Measurements from ENCODE around the gene ALCAM.

ALCAM gene

GRCh38 chr3:105483476-105483875, 116.8 kb downstream of the ALCAM start:
- no peak for DNase-seq (ENCODE audit: low read depth, low spot score)

- DNase-seq (ENCODE audit: low read depth, low spot score), result no peak
These were observed 123.3 kb downstream of the ALCAM start for GRCh38 chr3:105490045-105490444.

DNA sequence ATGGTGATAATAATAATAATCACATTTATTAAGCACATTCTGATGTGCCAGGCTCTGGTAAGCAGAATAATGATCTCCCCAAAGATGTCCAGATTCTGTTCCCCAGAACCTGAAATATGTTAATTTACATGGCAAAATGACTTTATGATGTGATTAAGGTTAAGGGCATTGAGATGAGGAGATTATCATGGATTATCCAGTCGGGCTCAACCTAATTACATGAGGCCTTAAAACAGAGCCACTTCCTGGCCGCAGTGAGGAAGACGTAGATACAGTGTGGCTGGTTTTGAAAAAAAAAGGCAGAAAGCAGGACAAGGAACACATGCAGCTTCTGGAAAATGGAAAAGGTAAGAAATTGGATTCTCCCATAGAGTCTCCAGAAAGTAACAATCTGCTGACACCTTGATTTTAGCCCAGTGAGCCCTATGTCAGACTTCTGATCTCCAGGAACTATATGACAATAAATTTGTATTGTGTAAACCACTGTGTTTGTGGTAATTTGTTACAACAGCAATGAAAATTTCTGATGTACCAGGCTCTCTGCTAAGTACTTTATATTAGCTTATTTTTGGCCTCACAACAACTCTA, 126.7 kb downstream of the ALCAM start:
- no peak for DNase-seq (ENCODE audit: low read depth, low spot score)

DNA sequence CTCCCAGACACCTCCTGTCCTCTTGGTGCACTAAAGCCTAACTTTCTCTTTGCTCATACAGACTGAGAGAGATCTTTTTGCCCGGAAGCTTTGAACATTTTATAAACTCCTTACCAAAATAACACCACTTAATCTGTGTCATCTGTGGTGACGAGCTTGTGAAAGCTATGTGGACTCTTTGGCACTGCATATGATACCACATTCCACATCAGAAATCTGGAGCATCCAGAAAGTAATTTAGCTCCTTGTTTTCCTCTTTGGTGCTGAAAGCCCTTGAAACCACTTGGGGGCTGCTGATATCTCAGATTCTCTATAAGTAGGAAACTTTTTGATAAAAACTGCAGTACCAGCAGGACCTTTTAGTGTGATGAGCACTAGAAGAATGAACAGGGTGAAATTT, 128.3 kb downstream of the ALCAM start:
- no peak for DNase-seq (ENCODE audit: low read depth, low spot score)

GRCh38 chr3:105496343-105496742, 129.6 kb downstream of the ALCAM start:
- no peak for DNase-seq (ENCODE audit: low read depth, low spot score)

DNA sequence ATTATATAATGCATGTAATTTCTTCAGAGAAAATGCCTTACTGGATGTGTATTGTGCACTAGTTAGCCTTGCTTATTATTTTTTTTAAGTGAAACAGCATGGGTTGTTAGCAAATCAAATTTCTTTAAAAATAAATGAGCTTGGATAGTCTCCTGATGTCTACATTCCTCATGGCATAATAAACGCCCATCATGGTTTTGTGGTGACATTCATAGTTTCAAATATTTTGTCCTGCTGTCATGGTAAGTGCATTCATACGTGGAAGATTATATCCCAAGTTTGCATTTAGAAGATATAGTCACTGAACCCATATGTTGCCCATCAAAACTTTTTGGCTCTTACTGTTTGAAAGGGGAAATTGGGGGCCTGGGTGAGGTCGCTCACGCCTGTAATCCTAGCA, 130.7 kb downstream of the ALCAM start:
- DNase-seq (ENCODE audit: low read depth, low spot score), result no peak

- DNase-seq (ENCODE audit: low read depth, low spot score), result no peak
These were observed 133.3 kb downstream of the ALCAM start for GRCh38 chr3:105499961-105500360.

DNA sequence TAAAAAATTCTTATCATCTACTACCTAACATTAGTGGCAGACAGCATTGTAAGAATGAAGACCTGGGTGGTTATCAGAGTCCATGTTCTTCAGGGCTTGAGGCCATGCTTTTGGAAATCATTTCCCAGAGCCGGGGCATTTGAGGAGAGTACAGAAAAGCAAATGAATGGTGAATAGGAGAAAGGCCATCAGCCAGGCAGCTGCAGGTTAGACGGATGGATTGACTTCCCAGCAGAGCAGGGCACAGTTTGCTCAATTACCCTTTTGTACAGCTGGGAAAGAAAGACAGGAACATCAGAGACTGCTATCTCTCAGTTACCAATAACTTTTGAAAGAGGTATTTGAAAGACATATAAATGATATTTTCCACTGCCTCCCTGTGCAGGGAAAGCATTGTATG, 135.6 kb downstream of the ALCAM start:
- no peak for DNase-seq (ENCODE audit: low read depth, low spot score)

DNA sequence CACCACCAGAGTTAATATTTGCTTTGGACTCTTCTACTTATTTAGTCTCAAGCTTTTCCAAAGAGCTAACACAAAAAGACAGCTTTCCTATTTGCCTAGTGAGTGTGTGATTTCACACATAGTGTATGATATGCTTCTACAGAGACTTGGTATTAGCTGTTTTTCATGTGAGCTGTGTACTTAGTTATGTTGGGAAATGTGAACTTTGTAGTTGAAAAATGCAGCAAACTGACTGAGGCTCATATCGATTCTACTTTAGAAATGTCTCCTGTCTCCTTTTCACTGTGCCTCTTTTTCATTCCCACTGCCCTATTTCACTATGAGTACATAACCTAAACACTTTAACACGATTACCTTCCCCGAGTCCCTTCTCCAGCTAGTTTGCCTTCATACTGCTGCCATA, 136.5 kb downstream of the ALCAM start:
- DNase-seq (ENCODE audit: low read depth, low spot score), result no peak

DNA sequence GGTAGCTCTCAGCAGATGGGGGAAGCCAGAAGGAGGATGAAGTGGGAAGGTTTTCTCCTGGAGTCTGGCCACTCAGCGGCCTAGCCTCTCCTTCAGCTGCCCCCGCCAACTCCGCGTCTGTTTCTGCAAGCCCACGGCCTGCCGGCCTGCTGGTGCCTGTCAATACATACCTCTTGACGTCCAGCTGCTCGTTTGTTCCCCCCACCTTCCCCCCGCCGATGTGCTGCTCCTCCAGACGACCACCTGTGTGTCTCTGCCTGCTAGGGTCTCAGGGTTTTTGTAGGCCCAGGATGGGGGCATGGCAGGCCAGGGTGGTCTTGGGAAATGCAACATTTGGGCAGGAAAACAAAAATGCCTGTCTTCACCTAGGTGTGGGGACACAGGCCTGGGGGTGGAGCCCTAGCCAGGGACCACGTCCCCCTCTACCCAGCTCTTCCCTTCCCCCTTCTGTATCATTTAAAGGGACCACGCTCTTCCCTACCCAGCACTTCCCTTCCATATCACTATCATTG, 137.8 kb downstream of the ALCAM start:
- DNase-seq (ENCODE audit: low read depth, low spot score), result no peak

DNA sequence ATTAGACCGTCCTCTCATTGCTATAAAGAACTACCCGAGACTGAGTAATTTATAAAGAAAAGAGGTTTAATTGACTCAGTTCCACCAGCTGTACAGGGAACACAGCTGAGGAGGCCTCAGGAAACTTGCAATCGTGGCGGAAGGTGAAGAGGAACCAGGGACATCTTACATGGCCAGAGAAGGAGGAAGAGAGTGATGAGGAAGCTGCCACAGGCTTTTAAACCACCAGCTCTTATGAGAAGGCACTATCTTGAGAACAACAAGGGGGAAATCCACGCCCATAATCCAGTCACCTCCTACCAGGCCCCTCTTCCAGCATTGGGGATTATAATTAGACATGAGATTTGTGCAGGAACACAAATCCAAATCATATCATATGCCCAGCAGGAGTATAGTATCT, 138.5 kb downstream of the ALCAM start:
- no peak for DNase-seq (ENCODE audit: low read depth, low spot score)

- no peak for DNase-seq (ENCODE audit: low read depth, low spot score)
These were observed 144.3 kb downstream of the ALCAM start for GRCh38 chr3:105511031-105511430.

DNA sequence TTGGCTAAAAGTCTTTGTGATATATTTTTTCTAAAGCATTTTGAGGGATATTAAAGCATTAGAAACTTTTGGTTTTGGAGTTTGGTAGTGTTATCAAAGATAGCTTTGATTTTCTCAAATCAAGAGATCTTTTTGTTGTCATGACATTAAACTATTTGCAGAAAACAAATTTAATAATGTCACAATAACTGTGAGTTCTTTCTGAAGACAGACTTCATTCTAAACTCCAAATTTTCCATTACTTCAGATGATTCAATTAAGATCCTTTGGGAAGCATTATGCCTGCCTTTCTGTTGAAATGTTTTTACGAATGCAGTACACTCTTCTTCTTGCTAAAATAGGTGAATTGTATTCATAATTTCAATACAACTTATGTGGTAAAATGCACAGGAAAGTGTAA, 145.4 kb downstream of the ALCAM start:
- DNase-seq (ENCODE audit: low read depth, low spot score), result no peak

- no peak for DNase-seq (ENCODE audit: low read depth, low spot score)
These were observed 146.3 kb downstream of the ALCAM start for GRCh38 chr3:105513042-105513441.

DNA sequence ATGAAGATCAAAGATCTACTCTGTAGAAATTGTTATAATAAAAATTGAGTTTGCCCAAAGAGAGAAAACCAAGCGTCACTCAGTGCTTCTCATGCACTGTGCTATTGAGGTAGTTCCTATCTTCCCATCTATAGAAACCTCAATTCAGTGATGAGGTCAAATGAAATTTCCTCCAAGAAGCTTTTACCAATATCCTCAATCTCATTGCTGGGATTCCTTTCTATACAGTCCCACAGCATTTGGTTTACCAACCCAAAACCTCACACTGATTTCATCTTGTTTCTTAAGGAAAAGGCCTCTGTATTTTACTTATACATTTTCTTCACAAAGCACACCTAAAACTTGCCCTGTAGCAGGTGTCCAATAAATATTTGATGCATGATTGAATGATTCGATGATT, 147.2 kb downstream of the ALCAM start:
- DNase-seq (ENCODE audit: low read depth, low spot score), result no peak

DNA sequence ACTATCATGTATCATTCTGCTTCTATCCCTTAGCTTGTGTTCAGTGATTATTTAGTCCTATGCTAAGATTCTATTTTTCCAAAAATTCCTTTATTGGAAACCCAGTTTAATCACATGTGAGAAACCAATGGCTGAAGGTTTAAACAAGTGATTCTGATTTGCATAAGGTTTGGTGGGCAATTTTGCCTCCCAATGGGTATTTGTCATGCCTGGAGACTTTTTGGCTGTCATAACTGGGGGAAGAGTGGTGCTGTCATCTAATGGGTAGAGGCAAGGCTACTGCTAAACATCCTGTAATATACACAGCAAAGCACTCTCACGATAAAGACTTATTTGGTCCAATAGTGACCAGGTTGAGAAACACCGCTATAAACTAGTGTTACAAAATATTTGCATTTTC, 148.7 kb downstream of the ALCAM start:
- no peak for DNase-seq (ENCODE audit: low read depth, low spot score)

DNA sequence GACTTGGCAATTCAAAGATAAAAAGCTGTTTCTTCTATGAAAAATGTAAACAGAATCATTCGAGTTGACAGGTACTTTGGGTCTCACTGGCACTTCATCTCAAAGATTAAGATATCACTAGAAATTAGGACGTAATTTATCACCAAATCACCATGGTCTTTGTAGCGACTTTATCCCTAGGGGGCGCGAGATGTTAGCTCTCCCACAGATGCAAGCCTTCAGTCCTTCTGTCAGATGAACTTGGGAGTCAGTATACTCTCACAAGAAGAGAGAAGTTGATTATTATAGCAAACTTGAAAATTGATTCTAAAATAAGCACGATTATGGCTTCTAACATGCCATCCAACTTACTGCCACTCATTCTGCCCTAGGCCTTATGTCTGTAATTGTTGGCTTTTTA, 150.3 kb downstream of the ALCAM start:
- DNase-seq (ENCODE audit: low read depth, low spot score), result no peak

DNA sequence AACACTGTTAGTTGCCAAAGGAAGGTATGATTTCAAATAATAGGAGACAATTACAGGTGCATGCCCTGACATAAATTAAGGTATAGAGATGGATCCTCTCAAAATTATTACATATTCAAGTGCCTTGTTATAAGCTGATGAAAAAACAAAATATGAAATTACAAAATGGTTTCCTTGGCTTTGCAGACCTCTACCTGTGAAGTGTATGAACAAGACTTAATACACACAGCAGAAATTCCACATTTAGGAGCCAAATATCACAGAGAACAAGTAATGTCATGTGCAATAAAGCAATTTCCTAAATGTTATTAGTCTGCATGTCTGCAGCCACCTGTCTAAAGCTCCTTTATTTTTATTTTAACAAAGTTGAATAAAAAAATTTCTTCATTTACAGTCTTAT, 151.5 kb downstream of the ALCAM start:
- no peak for DNase-seq (ENCODE audit: low read depth, low spot score)

DNA sequence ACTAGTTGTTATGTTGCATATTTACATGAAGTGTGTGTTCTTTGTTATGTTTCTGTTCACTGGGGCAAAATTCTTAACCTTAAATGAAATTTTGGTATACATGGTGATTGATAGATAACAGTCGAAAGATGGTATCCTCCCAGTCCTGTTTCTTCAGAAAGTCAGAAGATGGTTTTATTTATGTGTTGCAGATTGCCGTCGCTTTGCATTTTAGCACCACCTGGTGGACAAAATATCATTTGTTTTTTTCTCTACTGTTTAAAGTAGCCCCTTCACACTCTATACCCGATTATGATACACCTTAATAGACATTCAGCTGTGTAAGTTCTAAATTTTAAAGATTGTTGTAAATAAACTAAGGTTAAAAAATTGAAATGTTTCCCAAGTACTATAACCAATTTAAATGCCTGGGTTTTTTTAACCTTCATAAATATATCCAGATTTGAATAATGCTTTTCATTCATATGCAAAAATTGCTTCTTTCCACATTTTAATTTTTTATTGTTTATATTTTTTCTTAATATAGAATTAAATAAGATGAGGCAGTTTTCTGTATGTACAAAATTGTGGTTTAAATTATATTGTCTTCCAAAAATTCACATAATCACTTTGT, 152.2 kb downstream of the ALCAM start:
- no peak for DNase-seq (ENCODE audit: low read depth, low spot score)

DNA sequence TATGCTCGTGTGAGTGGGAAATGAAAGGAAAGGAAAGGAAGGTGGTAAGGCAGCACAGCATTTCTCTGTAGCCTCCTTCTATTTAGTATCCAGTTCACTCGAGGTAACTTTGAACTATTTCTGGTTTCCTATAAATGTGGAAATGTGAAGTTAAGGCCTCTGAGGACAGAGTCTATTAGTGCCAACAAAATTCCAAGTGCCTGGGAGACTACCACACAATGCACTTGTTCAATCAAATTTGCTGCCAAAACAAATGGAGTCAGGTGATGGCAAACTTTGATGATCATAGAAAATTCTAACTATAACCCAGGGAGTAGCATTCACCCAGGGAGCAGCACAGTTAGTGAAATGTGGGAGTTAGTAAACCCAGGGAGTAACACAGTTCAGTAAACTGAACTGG, 155.1 kb downstream of the ALCAM start:
- DNase-seq (ENCODE audit: low read depth, low spot score), result no peak

- DNase-seq (ENCODE audit: low read depth, low spot score), result no peak
These were observed 156.8 kb downstream of the ALCAM start for GRCh38 chr3:105523501-105523900.

DNA sequence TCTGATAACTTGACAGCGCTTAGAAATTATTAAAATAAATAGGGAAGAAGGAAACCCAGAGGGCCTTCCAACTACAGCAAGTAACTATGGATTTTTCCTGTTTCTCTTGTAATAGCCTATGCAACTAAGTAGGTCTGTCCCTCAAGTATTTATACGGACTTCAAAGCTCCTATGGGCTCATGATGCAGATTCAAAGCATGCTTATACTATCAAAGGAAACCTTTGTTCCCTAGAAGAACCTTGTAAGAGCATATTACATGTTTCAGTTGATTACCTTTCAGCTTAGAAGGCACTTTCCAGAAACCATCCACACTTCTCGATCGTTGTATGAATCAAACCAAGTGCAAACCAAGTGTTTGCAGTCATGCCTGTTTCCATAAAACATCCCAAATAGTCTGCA, 158.8 kb downstream of the ALCAM start:
- no peak for DNase-seq (ENCODE audit: low read depth, low spot score)

- DNase-seq (ENCODE audit: low read depth, low spot score), result no peak
These were observed 159.8 kb downstream of the ALCAM start for GRCh38 chr3:105526360-105527111.
